BJ (cell line): ENCODE measurements around the gene ROR2. TPM values are rescaled to one million over a fixed set of nuclear protein-coding genes. Genes with fewer than 3 reads are reported as not detected.

Experiments
- CTCF ChIA-PET: fragments of 350-600 bp; formaldehyde crosslinking; extraction: SDS; loops from one replicate; lab custom pipeline; 2021; ENCODE audit warnings: antibody characterized with exemption, inconsistent platforms; lab: Yijun Ruan, JAX
- POLR2A ChIA-PET: fragments of 300-600 bp; sonication (Branson Sonifier 250); formaldehyde crosslinking; extraction: SDS; loops from one replicate; lab custom pipeline; 2021; ENCODE audit warnings: antibody characterized with exemption; lab: Charles Lee
- DNase-seq: peaks from one replicate; pipeline ENCODE4 v3.0.0-alpha.2; 2011; ENCODE audit warnings: low read depth
- H3K27me3 ChIP-seq: 2 replicates; pipeline ENCODE4 v1.6.0; 2011; ENCODE audit warnings: low read length; ENCODE audit not compliant: control insufficient read depth, insufficient read depth
- H3K36me3 ChIP-seq: 2 replicates; pipeline ENCODE4 v1.5.1; 2011; ENCODE audit warnings: low read length; ENCODE audit not compliant: control insufficient read depth, insufficient read depth
- H3K4me3 ChIP-seq: 2 replicates; pipeline ENCODE4 v1.5.1; 2011; ENCODE audit warnings: low read depth, mild to moderate bottlenecking, control low read depth, low read length
- polyA plus RNA-seq: library from polyadenylated mRNA; depleted of rRNA; stranded (reverse); fragments of >200 nt; gene quantifications from 2 replicates; pipeline ENCODE4 v1.2.3, GENCODE V29; 2011
- TF ChIP-seq, protein P1 (sequence below): IDR thresholded peaks from 2 replicates; pipeline ENCODE4 v1.5.1; 2011; ENCODE audit warnings: low read depth, mild to moderate bottlenecking, control low read depth, inconsistent platforms, low read length, moderate library complexity; ENCODE audit not compliant: insufficient read depth

ROR2 gene
- polyA plus RNA-seq, 1 experiment, result 1.1 TPM

DNA sequence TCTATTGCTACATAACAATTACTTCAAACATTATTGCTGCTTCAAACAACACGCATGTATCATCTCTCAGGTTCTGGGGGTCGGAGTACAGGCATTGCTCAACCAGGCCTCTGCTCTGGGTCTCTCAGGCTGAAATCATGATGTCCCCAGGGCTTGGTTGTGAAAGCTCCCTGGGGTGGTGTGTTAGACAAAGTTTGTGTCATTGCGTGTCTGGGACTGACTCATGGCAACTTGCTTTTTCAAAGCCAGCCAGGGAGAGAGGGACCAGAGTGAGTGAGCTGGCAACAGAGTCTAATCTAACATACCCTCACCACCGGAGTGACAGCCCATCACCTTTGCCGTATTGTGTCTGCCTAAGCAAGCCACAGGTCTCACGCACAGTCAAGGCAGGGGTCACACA lies 267.2 kb downstream of the ROR2 start:
- DNase-seq, result no peak
- H3K36me3 ChIP-seq, result no peaks in the 10 kb centered on the region
- H3K27me3 ChIP-seq, result no peaks in the 10 kb centered on the region
- no peak overlapping the region for H3K4me3 ChIP-seq
- ChIA-PET POLR2A (no interaction called here), CTCF (interaction anchor here (1.0 to 1.6 kb wide), 2 partner anchors 23 to 768 kb away, joined by 3 to 8 read pairs; no protein-coding TSS in a partner anchor)
- TF ChIP-seq, protein P1, sequence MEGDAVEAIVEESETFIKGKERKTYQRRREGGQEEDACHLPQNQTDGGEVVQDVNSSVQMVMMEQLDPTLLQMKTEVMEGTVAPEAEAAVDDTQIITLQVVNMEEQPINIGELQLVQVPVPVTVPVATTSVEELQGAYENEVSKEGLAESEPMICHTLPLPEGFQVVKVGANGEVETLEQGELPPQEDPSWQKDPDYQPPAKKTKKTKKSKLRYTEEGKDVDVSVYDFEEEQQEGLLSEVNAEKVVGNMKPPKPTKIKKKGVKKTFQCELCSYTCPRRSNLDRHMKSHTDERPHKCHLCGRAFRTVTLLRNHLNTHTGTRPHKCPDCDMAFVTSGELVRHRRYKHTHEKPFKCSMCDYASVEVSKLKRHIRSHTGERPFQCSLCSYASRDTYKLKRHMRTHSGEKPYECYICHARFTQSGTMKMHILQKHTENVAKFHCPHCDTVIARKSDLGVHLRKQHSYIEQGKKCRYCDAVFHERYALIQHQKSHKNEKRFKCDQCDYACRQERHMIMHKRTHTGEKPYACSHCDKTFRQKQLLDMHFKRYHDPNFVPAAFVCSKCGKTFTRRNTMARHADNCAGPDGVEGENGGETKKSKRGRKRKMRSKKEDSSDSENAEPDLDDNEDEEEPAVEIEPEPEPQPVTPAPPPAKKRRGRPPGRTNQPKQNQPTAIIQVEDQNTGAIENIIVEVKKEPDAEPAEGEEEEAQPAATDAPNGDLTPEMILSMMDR, result no peak

DNA sequence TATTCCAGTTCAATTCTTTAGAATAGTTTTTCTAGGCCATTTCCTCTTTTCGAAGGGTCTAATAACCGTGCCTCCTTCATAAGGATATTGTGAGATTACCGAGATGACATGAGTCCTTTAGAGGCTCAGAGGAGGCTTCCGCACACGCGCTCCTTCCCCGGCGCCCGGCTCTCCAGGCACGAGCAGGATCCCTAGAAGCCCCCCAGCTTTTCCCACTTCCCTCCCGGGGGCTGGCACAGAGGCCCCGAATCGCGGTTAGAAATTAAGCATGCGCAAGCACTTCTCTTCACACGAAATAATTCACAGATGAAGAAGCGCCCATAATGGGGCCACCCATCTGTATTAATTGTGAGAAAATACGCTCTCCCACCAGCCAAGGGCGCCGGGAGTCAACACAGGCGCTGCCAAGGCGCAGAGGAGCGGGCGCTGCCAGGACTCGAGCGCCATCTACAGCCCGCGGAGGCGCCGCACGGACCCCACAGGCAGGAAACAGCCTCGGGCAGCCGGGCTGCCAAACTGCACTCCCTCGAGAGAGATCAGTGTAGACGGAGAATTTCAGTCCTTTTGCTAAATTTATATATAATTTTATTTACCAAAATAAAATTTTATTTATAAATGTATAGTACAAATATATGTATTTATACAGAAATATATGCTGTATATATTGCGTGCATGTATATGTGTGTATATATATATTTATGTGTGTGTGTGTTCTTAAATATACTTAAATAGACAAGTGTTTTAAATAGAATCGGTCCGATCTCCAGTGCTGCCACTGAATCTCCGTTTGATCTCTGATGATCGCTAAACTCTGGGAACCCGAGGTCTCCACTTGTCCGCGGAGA lies 268.3 kb downstream of the ROR2 start:
- TF ChIP-seq, protein P1, result peak; percentile 85
- POLR2A ChIA-PET, result no interaction called here
- no peak overlapping the region for H3K4me3 ChIP-seq
- CTCF ChIA-PET, result interaction anchor here (0.7 to 1.0 kb wide), 4 partner anchors 22 to 766 kb away, joined by 3 to 8 read pairs (median 6); no protein-coding TSS in a partner anchor
- no peaks in the 10 kb centered on the region for H3K36me3 ChIP-seq
- H3K27me3 ChIP-seq, result no peaks in the 10 kb centered on the region
- no peak for DNase-seq

DNA sequence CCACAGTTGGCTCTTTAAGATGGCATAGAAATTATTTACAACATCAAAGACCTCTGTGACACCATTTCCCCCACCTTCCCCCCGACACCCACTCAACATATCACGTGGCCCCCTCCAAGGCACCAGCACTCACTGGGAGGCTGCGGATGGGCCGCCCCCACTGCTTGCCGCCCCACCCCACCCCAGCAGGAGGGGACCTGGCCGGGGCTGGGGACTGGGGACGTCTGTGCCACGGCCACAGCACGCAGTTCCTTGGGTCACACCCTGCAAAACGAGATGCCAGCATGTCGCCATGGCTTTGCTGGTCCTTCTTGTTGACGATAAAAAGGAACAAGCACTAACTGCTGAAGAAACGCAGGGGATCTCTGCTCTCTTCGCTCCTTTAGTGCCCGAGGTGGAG lies 269.0 kb downstream of the ROR2 start:
- POLR2A ChIA-PET, result no interaction called here
- no peak for DNase-seq
- no peak overlapping the region for H3K4me3 ChIP-seq
- CTCF ChIA-PET, result interaction anchor here (0.7 to 0.9 kb wide), 4 partner anchors 10 to 765 kb away, joined by 3 to 8 read pairs (median 4); no protein-coding TSS in a partner anchor
- no peaks in the 10 kb centered on the region for H3K36me3 ChIP-seq
- H3K27me3 ChIP-seq, result no peaks in the 10 kb centered on the region
- TF ChIP-seq, protein P1, result no peak

DNA sequence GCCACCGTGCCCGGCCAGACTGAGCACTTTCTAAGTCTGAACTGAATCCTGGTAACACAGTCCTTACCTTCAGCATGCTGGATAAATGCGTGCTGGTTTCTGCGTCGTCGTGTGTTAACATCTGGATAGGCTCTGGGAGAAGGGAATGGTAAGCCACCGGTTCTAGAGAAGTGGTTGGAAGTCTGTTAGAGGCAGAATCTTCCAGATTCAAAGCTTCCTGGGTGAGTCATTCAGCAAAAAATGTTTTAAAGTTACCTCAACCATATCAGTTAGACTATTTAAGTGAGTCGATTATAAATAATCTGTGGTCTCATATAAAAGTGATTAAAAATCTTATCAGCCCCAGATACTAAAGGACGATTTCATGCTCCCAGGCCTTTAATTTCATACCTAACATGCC lies 269.9 kb downstream of the ROR2 start:
- TF ChIP-seq, protein P1, result no peak
- CTCF ChIA-PET, result interaction anchor here (0.9 to 1.3 kb wide), 2 partner anchors 11 to 765 kb away, joined by 3 to 4 read pairs; no protein-coding TSS in a partner anchor
- POLR2A ChIA-PET, result no interaction called here
- Histone ChIP-seq H3K4me3 (no peak overlapping the region), H3K36me3 (no peaks in the 10 kb centered on the region), H3K27me3 (no peaks in the 10 kb centered on the region)
- DNase-seq, result no peak

DNA sequence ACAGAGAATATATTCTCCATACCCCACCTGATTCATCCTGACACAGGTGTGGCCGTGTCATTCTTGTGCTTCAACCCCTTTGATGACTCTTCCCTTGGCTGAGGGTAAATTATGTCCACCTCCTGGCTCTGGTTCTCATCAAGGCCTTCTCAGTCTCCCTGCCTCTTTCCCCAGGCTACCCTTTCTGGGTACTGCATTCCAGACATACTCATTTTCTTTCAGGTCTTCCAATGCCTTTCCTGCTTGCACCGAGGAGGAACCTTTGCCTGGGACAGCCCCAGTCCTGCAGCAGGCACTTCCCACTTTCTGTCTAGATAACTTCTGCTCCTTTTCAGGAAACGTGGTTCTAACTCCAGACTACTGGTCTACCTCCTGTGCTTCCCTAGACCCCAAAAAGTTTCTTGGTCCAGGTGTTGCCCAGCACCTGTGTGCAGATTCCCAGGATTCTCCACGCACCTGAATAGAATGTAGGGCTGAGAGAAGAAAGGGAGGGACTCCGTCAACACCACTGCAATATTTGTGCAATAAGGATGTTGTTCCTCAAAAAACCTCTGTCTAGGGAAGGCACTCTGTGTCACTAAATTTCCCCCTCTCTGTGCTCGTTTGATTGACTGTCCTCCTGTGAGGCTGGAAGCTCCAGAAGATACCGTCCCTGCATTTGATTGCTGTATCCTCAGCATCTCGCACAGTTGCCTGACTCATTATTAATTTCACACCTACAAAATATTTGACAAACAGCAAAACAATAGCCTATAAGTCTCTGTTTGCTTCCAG lies 271.0 kb downstream of the ROR2 start:
- TF ChIP-seq, protein P1, result no peak
- DNase-seq, result no peak
- ChIA-PET POLR2A (no interaction called here), CTCF (no interaction called here)
- H3K4me3 ChIP-seq, result no peak overlapping the region
- no peaks in the 10 kb centered on the region for H3K27me3 ChIP-seq
- H3K36me3 ChIP-seq, result no peaks in the 10 kb centered on the region
